Renal cortex interstitium (tissue), 11 donors: Measurements from ENCODE around the gene MAP3K5. TPM values are rescaled to one million over a fixed set of nuclear protein-coding genes. Genes with fewer than 3 reads are reported as not detected.
"Not testable (repeated sequence)": the region's sequence is repeated elsewhere in the genome, so short reads cannot be mapped to it uniquely, and the experiment has no call there.

Source experiments
- DNase-seq, 11 donors: peaks; one replicate each; pipeline ENCODE4 v3.0.0-alpha.2; 2013; ENCODE audit warnings: low read depth in 9 of 11, low spot score in 4 of 11; ENCODE audit errors: extremely low read depth in 1 of 11
- polyA plus RNA-seq, 3 donors: library from polyadenylated mRNA; unstranded; fragments of 120-200 nt; gene quantifications; one replicate each; pipeline ENCODE4 v1.2.1, GENCODE V29; 2013; ENCODE audit not compliant: insufficient read length in 3 of 3

Gene MAP3K5
- polyA plus RNA-seq, 3 donors, result 5.1 to 10.0 (median 5.6) TPM

- DNase-seq, result no peak
Measured at GRCh38 chr6:136608991-136609390, 183.3 kb downstream of the MAP3K5 start.

GRCh38 chr6:136607932-136608772 is 184.1 kb downstream of the MAP3K5 start:
- peak in 9 of 11 donors; percentile 22 to 57 (median 32) for DNase-seq

DNA sequence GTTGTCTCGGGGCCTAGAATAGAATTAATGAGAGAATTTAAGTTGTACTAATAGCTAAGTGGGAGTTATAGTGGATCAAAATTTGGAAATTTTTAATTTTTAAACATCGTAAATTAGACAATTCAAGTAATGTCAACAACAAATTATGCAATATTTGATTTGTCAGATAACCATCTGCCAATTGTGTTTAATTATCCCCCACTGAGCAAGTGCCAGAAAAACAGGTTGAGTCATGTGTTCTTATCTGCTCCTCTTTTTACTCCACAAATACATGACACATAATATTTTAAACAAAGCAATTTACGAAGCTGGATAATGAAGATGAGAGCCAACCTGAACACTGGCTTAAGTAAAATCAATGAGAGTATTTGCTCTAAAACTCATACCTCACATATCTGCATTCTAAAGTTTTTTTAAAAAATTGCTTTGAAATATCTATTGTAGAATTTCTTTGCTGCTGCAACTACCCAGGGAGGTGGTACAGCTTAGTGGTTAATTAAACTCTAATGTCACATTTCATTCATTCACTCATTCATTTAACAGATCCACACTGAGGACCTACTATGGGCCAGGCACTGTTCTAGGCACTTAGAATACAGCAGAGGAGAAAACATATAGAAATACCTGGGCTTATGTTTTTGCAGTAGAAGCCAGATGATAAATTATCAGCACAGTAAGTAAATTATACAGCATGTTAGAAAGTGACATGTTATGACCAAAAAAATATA is 184.9 kb downstream of the MAP3K5 start:
- DNase-seq, result no peak

DNA sequence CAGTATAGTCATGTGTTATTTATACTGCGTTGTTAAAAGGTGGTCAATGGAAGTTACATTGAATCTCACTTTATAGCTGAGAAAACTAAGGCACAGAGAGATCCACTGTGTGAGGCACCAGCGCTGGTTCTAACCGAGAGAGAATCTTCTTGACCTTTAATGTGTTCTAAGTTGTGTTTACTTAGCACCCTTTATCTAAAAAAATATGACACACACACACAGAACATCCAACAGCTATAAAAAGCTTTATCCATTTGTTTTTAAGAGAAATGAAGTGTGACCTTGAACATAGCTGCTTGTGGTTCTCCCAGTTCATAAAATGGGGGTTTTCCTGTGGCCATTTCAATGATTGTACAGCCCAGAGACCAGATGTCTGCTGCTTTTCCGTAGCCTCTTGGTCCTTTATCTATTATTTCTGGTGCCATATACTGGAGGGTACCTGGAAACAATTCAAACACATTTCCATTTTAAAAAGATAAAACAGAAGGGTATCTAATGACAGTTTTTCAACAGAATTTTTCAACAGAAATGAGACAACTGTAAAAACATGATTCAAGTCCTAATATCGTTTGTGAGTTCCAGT is 187.3 kb downstream of the MAP3K5 start:
- DNase-seq, result no peak

DNA sequence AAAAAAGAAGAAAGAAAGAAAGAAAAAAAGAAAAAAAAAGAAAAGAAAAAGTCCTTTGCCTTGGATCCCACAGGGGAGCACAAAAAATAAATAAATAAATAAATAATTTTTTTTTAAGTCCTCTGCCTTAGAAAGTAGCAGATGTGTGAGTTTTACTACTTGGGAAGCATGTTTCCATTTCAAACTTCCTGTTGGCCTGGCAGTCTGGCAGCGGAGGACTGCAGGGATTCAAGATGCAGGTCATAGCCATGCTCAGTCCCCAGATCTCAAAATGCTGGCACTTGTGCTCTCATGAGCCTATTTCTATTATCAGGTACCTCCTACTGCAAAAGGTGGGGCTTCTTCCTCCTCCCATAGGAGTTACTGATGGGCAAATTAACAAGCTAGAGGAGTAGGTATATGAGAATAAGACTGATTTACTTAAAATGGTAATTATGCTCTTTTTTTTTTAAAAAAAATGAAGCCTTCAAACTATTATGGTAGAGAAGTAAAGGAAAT is 187.9 kb downstream of the MAP3K5 start:
- no peak for DNase-seq

- DNase-seq, result no peak
Measured at GRCh38 chr6:136600818-136601217, 191.5 kb downstream of the MAP3K5 start.

DNA sequence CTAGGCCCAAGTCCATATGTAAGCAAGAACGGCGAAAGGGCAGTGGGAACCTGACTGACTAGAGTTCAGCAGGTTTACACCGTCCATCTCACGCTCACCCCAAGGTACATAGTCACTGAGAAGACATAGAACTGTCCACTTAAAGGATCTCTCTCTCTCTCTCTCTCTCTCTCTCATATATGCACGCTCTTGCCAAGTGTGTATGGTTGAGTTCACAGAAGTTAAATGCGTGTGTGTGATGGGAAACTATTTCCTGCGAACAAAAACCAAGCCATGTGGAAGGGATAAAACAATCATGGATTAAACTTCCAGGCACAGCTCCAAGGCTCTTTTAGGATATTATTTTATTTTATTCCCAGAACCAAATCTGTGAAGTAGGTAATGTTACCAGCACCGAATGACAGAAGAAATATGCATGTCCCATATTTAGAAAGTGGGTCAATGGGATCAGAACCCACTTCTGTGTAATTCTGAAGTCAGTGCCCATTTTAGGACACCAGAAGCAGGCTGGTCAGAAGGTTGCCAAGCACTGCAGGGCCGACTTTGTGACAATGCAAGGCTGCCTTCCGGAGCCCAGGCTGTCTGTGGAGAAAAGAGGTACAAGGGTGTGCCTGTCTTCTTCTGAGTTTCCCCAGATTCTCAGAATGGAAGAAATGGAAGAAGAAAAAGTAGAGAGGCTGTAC is 192.8 kb downstream of the MAP3K5 start:
- DNase-seq, result no peak

DNA sequence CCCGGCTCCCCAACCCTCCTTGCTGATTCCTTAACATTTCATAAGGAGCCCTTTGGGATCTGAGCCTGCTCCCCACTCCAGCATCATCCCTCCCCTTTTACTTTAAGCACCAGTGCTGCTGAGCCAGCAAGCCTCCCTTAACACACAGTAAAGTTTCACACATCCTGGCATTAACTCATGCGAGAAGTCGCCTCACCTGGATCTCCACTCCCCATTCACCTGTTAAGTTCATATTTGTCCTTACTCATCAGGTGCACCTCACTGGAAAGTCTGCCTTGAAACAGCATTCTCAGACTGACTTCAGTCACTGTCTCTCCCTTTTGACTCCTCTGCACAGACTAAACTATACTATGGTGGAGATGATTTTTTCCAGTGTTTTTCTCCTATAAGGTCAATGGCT is 194.2 kb downstream of the MAP3K5 start:
- DNase-seq, result no peak

DNA sequence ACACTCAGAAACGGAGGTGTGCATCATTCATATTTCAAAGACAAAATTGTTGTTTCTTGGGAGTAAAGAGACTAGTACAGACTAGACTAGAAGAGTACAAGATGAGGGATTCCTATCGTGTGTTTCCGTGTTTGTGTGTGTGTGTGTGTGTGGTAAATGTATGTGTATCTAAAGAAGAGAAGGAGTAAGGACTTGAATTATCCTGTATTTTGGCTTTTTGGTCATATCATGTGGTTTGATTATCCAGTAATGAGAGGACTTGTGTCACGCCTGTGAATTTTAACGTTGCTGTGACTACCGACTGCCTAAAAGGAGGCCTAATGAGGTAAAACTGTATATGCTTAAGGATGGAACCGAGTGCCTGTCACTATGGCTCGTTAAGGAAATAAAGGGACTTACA is 197.6 kb downstream of the MAP3K5 start:
- no peak for DNase-seq

DNA sequence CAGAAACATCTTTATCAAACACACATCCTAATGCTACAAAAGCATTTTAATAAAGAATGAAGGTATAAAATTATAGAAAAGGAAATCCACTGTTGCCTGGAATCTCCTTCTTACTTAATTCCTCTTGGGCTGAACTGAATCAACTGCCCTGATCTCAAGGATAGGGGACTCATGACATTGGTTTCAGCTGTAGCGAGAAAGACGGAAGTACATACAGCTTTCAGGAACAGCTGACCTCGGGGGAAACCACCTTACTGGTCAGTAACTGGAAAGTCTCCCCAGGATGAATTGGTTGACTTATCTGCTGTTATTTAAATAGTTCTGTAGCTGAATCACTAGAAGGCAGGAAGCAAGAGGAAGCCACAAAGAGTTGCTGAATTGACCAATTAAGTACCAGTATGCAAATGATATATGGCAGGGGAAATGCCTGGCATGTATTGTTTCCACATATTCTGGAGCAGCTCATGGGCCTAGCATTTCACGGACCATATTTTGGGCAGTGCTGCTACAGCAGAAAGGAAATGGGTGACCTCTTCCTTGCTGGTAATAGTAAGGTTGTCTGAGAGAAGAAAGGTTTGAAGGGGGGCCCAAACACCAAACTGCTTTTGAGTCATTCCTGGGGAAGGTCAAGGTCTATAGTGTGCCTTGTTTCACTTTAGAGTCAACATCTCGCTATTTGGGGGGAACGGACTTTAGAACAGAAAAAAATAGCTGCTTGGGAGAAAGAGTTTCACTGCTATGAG is 198.4 kb downstream of the MAP3K5 start:
- no peak for DNase-seq

DNA sequence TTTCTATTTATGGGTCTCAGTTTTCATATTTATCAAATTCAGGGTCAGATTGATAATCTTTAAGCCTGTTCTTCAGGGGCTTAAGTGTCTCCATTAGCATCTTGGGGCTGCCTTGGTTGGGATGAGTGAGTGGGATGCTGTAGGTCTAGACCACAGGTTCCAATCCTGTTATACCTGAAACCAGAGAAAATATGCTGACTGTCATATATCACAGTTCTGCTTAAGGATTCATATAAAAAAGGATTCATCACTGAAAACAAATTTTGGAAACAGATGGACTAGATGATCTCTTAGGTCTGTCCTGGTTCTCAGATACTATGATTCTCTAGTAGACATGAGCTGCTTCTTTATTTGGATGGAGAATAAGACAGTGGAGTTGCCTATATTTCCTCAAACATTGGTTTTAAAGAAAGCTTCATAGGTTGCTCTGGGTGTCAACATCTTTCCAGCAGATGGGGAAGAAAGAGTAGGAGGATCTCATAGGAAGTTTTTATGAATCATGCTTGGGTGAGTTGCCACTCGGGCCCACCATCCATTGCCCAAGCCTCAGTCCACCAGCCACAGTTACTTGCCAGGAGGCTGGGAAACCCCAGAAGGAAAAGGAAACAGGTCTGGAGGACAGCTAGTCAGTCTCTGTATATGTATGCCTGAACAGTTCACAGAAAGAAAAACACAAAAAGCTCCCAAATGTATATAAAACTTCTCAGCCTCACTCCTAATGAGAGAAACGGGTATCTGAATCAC is 199.2 kb downstream of the MAP3K5 start:
- DNase-seq, result no peak

DNA sequence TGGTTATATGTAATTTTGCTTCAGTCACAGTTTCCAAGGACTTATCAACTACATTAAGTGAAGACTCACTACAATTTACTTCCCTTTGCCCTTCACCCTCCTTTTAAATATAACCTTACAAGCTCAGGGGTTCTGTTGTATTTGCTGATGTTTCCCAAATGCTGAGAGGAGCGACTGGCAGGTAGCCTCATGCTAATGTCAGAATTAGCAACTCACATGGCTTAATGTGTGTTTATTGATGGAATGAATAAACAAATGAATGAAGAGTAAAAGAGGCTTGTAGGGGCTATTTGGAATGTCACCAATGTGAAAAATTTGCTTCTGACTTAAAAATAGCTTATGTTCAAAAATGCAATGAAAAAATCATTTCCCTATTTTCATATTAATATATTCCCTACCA is 200.7 kb downstream of the MAP3K5 start:
- DNase-seq, result no peak

GRCh38 chr6:136590846-136591245 is 201.4 kb downstream of the MAP3K5 start:
- not testable (repeated sequence) for DNase-seq

GRCh38 chr6:136587527-136587926 is 204.8 kb downstream of the MAP3K5 start:
- no peak for DNase-seq

DNA sequence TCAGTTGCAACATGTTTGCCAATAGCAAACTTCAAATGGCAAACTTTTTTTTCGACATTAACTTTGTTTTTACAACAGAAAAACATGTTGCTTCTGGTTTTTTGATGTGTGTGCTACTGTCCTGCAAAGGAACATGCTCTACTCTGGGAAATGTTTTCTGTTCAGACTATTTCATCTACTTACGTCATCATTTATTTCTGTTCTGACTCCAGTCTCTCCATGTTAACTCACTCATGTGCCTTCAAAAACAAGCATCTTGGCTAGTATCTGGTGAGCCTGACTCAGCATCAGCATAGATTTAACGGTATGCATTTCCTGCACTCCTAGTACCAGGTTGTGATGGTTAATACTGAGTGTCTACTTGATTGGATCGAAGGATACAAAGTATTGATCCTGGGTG is 206.0 kb downstream of the MAP3K5 start:
- no peak for DNase-seq

- DNase-seq, result not testable (repeated sequence)
Measured at GRCh38 chr6:136585523-136585922, 206.8 kb downstream of the MAP3K5 start.

DNA sequence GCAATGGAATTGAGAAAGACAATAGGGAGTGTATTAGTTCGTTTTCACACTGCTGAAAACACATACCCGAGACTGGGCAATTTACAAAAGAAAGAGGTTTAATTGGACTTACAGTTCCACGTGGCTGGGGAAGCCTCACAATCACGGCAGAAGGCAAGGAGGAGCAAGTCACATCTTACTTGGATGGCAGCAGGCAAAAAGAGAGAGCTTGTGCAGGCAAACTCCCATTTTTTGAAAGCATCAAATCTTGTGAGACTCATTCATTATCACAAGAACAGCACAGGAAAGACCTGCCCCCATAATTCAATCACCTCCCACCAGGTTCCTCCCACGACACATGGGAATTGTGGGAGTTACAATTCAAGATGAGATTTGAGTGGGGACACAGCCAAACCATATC is 208.0 kb downstream of the MAP3K5 start:
- DNase-seq, result not testable (repeated sequence)
